Endothelial cell of umbilical vein (primary cell): Measurements from ENCODE around the gene SLC7A4. TPM values are rescaled to one million over a fixed set of nuclear protein-coding genes. Genes with fewer than 3 reads are reported as not detected.

Experiments used
- BruUV-seq: library from RNA; stranded (reverse); fragments of 400-500 nt; replicated peaks from 2 replicates; lab custom pipeline; 2021; lab: Mats Ljungman, UMichigan
- CTCF ChIA-PET: fragments of 300-600, 350-600 bp; sonication (Branson Sonifier 250); formaldehyde crosslinking; loops from one replicate; lab custom pipeline; 2021; ENCODE audit warnings: antibody characterized with exemption, inconsistent platforms; lab: Charles Lee
- POLR2A ChIA-PET: fragments of 300-600, 350-600 bp; sonication (Branson Sonifier 250); formaldehyde crosslinking; loops from one replicate; lab custom pipeline; 2021; ENCODE audit warnings: antibody characterized with exemption, inconsistent platforms; lab: Charles Lee
- DNase-seq: peaks from one replicate; pipeline ENCODE4 v3.0.0-alpha.2; 2011; ENCODE audit warnings: low read depth, low spot score
- FAIRE-seq: peaks from 2 replicates; lab custom pipeline; 2011; peaks lifted over from hg19 to GRCh38; lab: Jason Lieb, UNC
- H2AFZ ChIP-seq: 2 replicates; pipeline ENCODE4 v1.6.0; 2012; ENCODE audit warnings: low read depth, low read length, control low read depth, inconsistent platforms
- H3K27ac ChIP-seq: 2 replicates; pipeline ENCODE4 v1.5.1; 2011; ENCODE audit warnings: low read depth, mild to moderate bottlenecking, control low read depth, low read length, moderate library complexity; ENCODE audit not compliant: insufficient read depth
- H3K27me3 ChIP-seq, 2 experiments: 2 replicates each; pipeline versions ENCODE4 v1.6.0 to v1.6.1; 2011; ENCODE audit warnings: low read length in 2 of 2, mixed read lengths in 1 of 2; ENCODE audit not compliant: control insufficient read depth in 2 of 2, insufficient read depth in 2 of 2
- H3K36me3 ChIP-seq, 2 experiments: 2 replicates in 1 of 2; 3 replicates in 1 of 2; pipeline ENCODE4 v1.5.1; 2011; ENCODE audit warnings: low read length in 2 of 2, mild to moderate bottlenecking in 1 of 2, moderate library complexity in 1 of 2; ENCODE audit not compliant: control insufficient read depth in 2 of 2, insufficient read depth in 2 of 2; ENCODE audit errors: extremely low read depth in 1 of 2
- H3K4me1 ChIP-seq: 3 replicates; pipeline ENCODE4 v1.5.1; 2011; ENCODE audit warnings: mild to moderate bottlenecking, low read length; ENCODE audit not compliant: control insufficient read depth, insufficient read depth; ENCODE audit errors: extremely low read depth
- H3K4me2 ChIP-seq: 2 replicates; pipeline ENCODE4 v1.6.1; 2011; ENCODE audit warnings: low read length, control low read depth, mixed read lengths; ENCODE audit not compliant: insufficient read depth
- H3K4me3 ChIP-seq, 3 experiments: fragments of 200-600 bp in 1 of 3; sonication (generic), shearing (Covaris generic) in 1 of 3; replicated peaks in 1 of 3; 2 replicates each; pipeline ENCODE4 v1.5.1; 2011 to 2016; ENCODE audit warnings: control low read depth in 3 of 3, low read length in 3 of 3, mild to moderate bottlenecking in 2 of 3, inconsistent platforms in 1 of 3, low read depth in 1 of 3, moderate library complexity in 1 of 3; ENCODE audit not compliant: insufficient read depth in 1 of 3
- H3K79me2 ChIP-seq: 2 replicates; pipeline ENCODE4 v1.6.0; 2012; ENCODE audit warnings: low read length, inconsistent platforms; ENCODE audit not compliant: control insufficient read depth, insufficient read depth
- H3K9ac ChIP-seq: replicated peaks from 2 replicates; pipeline ENCODE3; 2011; ENCODE audit warnings: low read length, control low read depth; ENCODE audit not compliant: insufficient read depth; ENCODE audit errors: extremely low read depth
- H3K9me1 ChIP-seq: replicated peaks from 3 replicates; pipeline ENCODE4 v1.6.0; 2011; ENCODE audit warnings: mild to moderate bottlenecking, low read length; ENCODE audit not compliant: control insufficient read depth, insufficient read depth; ENCODE audit errors: extremely low read depth
- H3K9me3 ChIP-seq: replicated peaks from 2 replicates; pipeline ENCODE4 v1.5.1; 2012; ENCODE audit warnings: low read length, inconsistent platforms; ENCODE audit not compliant: control insufficient read depth, insufficient read depth
- H4K20me1 ChIP-seq: replicated peaks from 2 replicates; pipeline ENCODE3; 2011; ENCODE audit warnings: mild to moderate bottlenecking, low read length; ENCODE audit not compliant: control insufficient read depth, insufficient read depth; ENCODE audit errors: extremely low read depth
- CTCF ChIP-seq, 2 donors: IDR thresholded peaks; 1 replicate in 1 of 2; 2 replicates in 1 of 2; pipeline ENCODE4 v1.5.1; 2011; ENCODE audit warnings: low read length in 2 of 2, mild to moderate bottlenecking in 2 of 2, moderate library complexity in 2 of 2, control low read depth in 1 of 2, inconsistent platforms in 1 of 2, low read depth in 1 of 2; ENCODE audit not compliant: insufficient read depth in 1 of 2; ENCODE audit errors: extremely low read depth in 1 of 2
- FOS ChIP-seq: IDR thresholded peaks from 2 replicates; pipeline ENCODE4 v1.6.1; 2011; ENCODE audit warnings: mild to moderate bottlenecking, low read length, moderate library complexity, borderline replicate concordance; ENCODE audit not compliant: insufficient read depth
- JUN ChIP-seq: IDR thresholded peaks from 2 replicates; pipeline ENCODE4 v1.6.1; 2011; ENCODE audit warnings: borderline replicate concordance, low read depth; ENCODE audit not compliant: insufficient read length, insufficient read depth
- POLR2A ChIP-seq: IDR thresholded peaks from 2 replicates; pipeline ENCODE4 v1.6.1; 2012; ENCODE audit warnings: low read depth, mild to moderate bottlenecking, control low read depth, low read length
- dilution Hi-C: fragments of 300-500 bp; cut with MboI; formaldehyde crosslinking; loops from one replicate; pipeline ENCODE4 v1.15.0; 2019; ENCODE audit warnings: low sequenced_read_pairs; ENCODE audit not compliant: extremely low pct_ligation_motif_present
- intact Hi-C: fragments of 100-400 bp; cut with micrococcal nuclease; formaldehyde crosslinking; loops from one replicate; pipeline ENCODE4 v1.10.0; 2022
- polyA plus RNA-seq, 4 experiments: library from polyadenylated mRNA; depleted of rRNA in 3 of 4; stranded (reverse) in 3 of 4; unstranded in 1 of 4; fragments of >200 nt; gene quantifications; 2 replicates each; pipeline versions ENCODE4 v1.2.1 to v1.2.3, GENCODE V29; 2011 to 2012; ENCODE audit warnings: missing spikeins in 1 of 4
- total RNA-seq: library from RNA; stranded (reverse); gene quantifications from 2 replicates; pipeline ENCODE4 v1.2.3, GENCODE V29; 2021

SLC7A4 gene
- total and polyA plus RNA-seq, 2 donors (not counting 3 experiments of a cell fraction or from before 2014, with no cell fraction given) = not detected

- no peaks in the 10 kb centered on the region for H3K4me1 ChIP-seq
- no peak for FAIRE-seq
These were observed 43.6 kb downstream of the SLC7A4 start for GRCh38 chr22:20988573-20989322.

More at GRCh38 chr22:20988573-20989322, 43.6 kb downstream of the SLC7A4 start:
- intact Hi-C loops (no loop called here), dilution Hi-C loops (no loop called here)
- BruUV-seq = no TSS peak
- Histone ChIP-seq H3K79me2 (peaks cover 2% of the 10 kb centered on the region), H3K36me3 (peaks cover 3 to 37% of the 10 kb centered on the region in 2 experiments), H2AFZ (no peak overlapping the region), H4K20me1 (no peaks in the 10 kb centered on the region), H3K9ac (no peak overlapping the region), H3K27me3 (no peaks in the 10 kb centered on the region), H3K27ac (no peak overlapping the region), H3K9me1 (no peaks in the 10 kb centered on the region), H3K4me3 (no peak overlapping the region), H3K9me3 (no peaks in the 10 kb centered on the region), H3K4me2 (no peak overlapping the region)
- no peak for TF ChIP-seq POLR2A
- TF ChIP-seq FOS = no peak
- TF ChIP-seq CTCF (IDR thresholded peaks at IDR 0.05; ENCODE audit: extremely low read depth in 1 of 2, insufficient read depth in 1 of 2, low read depth in 1 of 2, low read length in 2 of 2) = no peak
- no peak for TF ChIP-seq JUN
- ChIA-PET CTCF (no interaction called here), POLR2A (no interaction called here)
- no peak for DNase-seq
